Cardiac septum (tissue), 1 donor: Measurements from ENCODE around the gene OPCML. TPM values are rescaled to one million over a fixed set of nuclear protein-coding genes. Genes with fewer than 3 reads are reported as not detected.

Experiments used
- DNase-seq: peaks from one replicate; pipeline ENCODE4 v3.0.0-alpha.2; 2020; ENCODE audit warnings: low spot score
- intact Hi-C: fragments of 100-400 bp; cut with DNase I; formaldehyde crosslinking; loops from one replicate; pipeline ENCODE4 v1.14.0; 2022
- total RNA-seq: library from RNA; stranded (reverse); fragmentation: NEBNext Ultra II Directional; extraction: Animal tissue kit (Norgen Biotek cat#: 25700); gene quantifications from one replicate; pipeline ENCODE4 v1.2.1, GENCODE V29; 2021
- donor health status: DM: no; HTN: no; CAD: no.

The OPCML gene
- total RNA-seq, 1 donor from 2014 or later: 0.27 TPM

DNA sequence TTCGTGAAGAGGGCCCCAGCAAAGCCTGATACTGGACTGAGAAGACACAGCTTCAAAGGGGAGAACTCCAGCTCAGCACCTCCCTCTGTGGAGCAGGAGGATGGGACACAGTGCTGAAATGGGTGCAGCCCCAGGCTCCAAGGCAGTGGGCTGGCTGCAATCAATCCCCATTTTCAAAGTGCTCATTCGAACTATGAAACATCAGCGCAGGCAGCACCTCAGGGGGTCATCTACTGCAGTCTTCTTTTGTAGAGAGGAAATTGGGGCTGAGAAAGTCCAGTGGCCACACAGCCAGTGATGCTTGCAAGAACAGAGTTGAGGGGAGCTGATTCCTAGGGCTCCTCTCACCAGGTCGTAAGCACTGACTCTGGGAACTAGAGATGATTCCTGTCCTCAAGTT lies 25.1 kb downstream of the OPCML start:
- intact Hi-C loops: no loop called here
- no peak for DNase-seq

DNA sequence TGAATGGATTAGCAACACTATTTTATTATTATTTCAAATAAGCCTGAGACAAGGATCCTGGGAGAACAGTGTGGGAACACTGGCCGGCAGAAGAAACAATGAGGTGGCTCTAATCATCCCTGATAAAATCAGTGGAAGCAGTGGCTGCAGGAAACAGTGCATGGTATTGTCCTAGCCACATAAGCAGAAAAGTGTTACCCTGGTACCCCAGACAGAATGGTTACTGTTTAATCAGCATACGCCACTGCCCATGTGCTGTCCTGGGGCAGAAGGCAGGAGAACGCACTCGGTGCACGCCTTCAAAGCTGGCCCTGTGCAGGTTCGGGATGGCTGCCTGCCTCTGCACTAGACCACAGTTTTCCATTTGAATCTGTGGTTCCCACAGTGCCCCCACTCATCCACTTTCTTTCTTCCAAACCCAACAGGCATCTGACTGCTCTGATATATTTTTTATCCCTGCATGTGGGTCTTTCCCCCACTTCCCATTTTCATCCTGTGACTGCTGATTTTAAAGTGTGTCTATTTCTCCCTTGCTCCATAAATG lies 25.7 kb downstream of the OPCML start:
- intact Hi-C loops: no loop called here
- no peak for DNase-seq

DNA sequence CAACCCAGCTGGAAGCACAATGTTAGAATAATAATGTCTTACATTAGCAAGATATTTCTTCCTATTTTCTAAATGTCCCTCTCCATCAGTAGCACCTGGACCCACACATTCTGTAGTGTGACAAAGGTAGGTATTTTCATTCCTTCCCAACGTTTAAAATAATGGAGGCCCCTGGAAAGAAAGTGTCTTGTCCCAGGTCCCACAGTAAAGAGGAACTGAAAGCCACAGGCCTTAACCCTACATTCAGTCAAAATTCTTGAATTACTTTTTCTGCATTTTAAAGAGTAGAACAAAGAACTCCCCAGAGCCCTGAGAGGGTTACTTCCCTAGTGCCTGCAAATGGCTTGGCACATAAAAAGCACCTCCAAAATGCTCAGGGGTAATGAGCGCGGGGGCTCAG lies 26.3 kb downstream of the OPCML start:
- DNase-seq: no peak

GRCh38 chr11:133504906-133505305 lies 27.4 kb downstream of the OPCML start:
- intact Hi-C loops: no loop called here
- no peak for DNase-seq

More for the DNA sequence above, 26.3 kb downstream of the OPCML start:
- intact Hi-C loops: no loop called here

GRCh38 chr11:133503776-133504175 lies 28.5 kb downstream of the OPCML start:
- no peak for DNase-seq
- intact Hi-C loops: no loop called here

GRCh38 chr11:133503236-133503635 lies 29.1 kb downstream of the OPCML start:
- intact Hi-C loops: no loop called here
- DNase-seq: no peak

DNA sequence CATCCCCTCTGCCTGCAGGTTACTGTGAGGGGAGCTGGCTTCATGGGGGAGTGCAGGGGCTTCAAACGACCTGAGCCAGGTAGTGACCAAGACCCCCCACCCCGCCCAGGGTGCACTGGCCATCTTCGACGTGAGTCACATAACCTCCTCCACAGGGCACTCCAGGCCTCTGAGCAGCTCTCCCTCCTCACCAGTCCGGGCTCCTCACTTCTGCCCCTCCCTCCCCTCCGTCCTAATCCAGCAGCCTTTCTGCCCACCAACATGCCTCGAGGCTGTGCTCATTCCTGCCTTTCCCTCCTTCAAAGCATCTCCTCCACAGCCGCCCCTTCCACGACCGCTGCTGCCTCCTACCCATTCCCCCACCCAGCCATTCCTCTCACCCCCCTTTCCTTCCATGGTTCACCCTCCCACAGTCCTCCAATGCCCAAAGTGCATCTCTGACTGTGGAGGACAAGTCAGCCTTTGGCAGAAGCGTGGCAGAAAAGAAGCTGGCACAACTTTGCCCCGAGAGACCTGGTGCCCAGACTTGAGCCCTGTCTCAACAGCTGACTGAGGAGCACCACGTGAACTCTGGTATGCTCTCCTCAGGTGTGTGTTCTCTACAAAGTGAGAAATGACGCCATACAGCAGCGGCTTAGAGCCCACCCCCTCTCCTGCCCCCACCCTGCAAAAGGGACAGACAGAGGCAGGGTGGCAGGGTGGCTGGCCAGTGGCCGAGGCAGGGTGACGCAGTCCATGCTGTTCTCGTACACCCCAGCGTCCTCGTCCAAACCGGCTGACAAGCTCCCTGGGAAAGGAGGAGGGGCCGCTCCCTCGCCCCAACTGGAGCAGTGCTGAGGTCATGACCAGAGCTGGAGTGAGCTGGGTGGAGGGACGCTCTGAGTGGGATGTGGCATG lies 30.4 kb downstream of the OPCML start:
- no peak for DNase-seq

DNA sequence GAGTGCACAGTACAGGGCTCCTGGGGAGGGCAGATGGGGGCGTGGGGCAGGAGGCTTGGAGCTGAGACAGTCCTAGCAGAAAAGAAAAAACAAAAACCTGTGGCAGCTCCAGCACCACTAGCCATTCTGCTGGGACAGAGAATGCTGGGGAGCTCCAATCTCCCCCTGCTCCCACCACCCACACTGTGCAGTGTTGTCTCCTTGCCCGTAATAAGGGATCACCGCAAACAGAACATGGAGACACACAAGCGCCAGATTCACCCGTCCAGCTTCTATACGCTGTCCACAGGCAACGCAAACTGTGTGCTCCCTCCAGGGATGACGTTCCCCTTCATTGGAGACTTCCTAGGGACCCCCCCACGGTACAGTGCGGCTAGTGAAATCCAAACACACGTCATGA lies 31.4 kb downstream of the OPCML start:
- DNase-seq: no peak
- intact Hi-C loops: no loop called here

More for the DNA sequence above, 30.4 kb downstream of the OPCML start:
- intact Hi-C loops: no loop called here

GRCh38 chr11:133500435-133500834 lies 31.9 kb downstream of the OPCML start:
- DNase-seq: no peak
- intact Hi-C loops: no loop called here

DNA sequence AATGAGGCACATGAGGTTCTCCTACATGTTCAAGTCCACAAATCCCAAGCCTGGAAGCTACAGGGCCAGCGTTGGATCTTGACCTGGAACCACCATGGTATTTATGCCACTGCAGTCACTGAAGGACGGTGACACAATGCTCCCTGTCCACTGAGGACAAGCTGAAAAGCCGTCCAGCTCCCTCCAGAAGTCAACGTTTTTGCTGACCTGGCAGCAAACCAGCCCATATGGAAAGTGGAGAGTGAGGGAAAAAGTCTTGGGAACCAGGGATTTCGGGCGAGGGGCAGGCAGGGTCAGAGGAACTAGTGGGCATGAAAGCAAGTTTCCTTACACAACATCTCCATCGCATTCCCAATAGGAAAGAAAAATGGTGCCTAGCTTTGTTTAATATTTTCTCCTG lies 33.3 kb downstream of the OPCML start:
- intact Hi-C loops: no loop called here
- DNase-seq: no peak

- intact Hi-C loops: no loop called here
- no peak for DNase-seq
These were observed 34.7 kb downstream of the OPCML start for GRCh38 chr11:133497477-133498140.

GRCh38 chr11:133492895-133493294 lies 39.4 kb downstream of the OPCML start:
- DNase-seq: no peak
- intact Hi-C loops: no loop called here

GRCh38 chr11:133491680-133492383 lies 40.5 kb downstream of the OPCML start:
- intact Hi-C loops: no loop called here
- DNase-seq: no peak

- intact Hi-C loops: no loop called here
- DNase-seq: no peak
These were observed 51.6 kb downstream of the OPCML start for GRCh38 chr11:133480722-133481121.

DNA sequence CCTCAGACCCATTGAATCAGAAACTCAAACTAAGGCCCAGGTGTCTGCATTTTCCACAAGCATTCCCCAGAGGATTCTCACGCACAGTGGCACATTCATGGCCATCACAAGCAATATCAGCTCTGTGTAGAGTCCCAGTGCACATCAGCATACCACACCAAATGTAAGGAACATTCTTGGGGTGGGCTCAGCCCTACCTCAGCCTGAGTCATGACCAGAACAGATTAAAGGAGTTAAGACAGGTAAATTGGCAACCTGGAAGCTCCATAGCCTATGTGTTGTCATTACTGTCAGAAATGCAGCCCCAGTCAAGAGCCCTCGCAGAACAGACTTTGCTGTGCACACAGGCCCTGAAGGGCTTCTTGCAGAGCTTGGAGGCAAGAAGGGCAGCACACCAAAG lies 53.1 kb downstream of the OPCML start:
- no peak for DNase-seq
- intact Hi-C loops: no loop called here

- intact Hi-C loops: no loop called here
These were observed 55.1 kb downstream of the OPCML start for GRCh38 chr11:133477251-133477625.

DNA sequence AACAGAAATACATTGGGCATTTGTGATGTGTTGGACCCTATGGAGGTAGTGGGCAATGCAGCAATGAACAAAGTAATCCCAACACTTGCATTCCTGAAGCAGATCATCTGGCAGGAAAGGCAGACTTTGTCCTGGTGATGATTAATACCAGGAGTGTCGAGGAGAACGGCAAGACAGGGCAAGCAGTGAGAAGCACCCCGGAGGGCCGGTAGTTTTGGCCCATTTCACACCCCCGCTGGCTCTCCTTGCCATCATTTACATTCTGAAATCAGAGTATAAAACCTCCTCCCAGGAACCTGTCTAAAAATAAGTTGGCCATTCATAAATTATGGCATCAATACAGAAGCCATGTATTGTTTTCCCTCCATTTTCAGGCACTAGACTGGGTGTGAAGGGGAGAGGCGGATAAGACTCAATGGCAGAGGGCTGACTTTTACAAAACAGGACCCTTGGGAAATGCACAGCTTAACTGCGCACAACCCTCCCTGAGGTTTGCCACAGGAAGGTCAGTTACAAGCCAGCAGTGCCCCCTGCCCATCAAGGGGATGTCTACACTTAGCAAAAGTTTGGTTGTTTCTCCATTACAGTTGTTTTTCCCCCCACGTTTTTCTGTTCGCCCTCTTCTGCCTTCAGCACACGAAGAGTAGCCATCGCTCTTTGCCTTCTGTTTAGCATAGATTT lies 55.6 kb downstream of the OPCML start:
- intact Hi-C loops: no loop called here
- DNase-seq: no peak

More at GRCh38 chr11:133477251-133477625, 55.1 kb downstream of the OPCML start:
- DNase-seq: no peak

GRCh38 chr11:133474461-133474860 lies 57.8 kb downstream of the OPCML start:
- intact Hi-C loops: no loop called here
- no peak for DNase-seq

- DNase-seq: no peak
- intact Hi-C loops: no loop called here
These were observed 64.6 kb downstream of the OPCML start for GRCh38 chr11:133467686-133468085.
